Kidney glomerular epithelial cell (primary cell): Measurements from ENCODE around the gene EIF6.
"Not testable (repeated sequence)": the region's sequence is repeated elsewhere in the genome, so short reads cannot be mapped to it uniquely, and the experiment has no call there.

Experiments
- DNase-seq: peaks from one replicate; lab custom pipeline; 2025; lab: John Stamatoyannopoulos, UW

EIF6 gene

DNA sequence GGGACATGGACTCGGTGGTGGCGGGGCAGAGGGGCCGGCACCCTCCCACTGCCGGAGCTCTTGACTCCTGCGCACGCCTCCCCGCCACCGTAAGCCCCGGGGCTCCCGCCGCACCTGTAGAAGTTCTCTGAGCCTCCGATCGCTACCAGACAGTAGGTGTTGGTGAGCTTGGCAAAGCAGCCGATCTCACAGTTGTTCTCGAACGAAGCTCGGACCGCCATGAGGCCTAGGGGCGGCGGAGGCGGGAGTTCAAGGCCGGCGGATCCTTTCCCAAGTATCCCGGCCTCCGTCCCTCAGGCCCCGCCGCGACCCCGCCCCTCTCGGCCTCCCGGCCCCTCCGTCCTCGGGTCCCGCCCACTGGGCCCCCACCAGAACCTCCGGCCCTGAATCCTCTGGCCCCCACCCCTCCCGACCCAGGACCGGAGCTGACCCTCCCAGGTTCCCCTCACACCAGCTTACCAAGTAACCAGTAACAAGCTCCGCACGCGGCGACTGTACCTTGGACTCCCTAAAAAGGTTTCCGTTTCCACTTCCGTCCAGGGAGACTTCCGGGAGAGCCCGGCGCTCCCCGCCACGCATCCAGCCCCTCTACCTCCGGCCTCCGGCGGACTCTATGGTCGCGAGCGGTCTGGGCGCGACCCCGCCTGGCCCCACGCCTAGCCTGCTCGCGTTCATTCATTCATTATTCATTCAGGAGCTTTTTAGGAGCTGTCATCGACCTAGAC lies at the start of gene EIF6:
Gene EIF6 (minus strand): TSS at position 506 of the 725 bp plus-strand sequence. CDS start 285 bp downstream, at position 221.
- DNase-seq = peak; percentile 74

DNA sequence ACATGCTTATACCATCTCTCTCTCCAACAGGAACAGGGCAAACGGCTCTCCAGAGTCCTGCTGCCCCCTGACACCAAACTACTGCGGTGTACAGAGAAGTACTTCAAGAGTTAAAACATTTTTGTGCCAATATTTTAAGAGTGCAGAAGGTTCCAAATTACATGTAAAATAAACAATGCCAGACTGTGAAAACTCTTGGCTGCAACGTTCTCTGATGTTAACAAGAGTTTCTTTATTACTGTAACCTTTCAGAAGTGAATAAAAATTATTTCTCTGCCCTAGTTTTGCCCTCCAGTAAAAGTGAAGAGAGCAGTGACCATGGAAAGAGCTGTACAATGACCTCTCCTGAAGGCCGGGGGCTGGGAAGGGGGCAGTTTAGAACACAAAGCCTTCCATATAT lies 49.0 kb upstream of the EIF6 start:
- no peak for DNase-seq

DNA sequence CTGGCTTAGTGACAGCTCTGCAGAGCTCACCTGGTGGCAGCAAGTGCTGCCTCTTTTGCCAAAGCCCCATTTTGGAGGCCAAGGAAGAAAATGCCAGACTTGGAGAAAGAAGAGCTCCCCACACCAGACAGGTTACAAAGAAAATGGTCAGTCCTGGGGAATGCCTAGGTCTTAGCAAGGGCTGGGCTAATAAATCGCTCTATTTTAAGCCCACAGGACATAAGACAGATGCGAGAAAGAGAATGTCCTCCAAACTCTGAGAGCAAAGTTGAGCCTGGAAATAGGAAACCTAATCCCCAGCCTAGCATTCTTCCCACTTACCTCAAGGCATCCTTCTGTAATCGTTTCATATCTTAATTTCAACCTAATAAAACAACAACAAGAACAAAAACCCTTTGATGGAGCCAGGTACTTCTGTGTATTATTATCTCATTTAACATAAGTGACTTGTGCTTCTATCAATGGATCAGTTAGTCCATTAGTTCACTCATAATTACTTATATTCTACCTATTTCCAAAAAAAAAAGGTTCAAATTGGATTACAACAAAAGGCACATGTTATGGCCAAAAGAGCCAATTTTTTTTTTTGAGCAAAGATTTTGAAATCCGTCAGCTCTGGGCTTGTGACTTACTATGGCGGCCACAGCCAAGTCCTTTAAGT lies 48.1 kb upstream of the EIF6 start:
- DNase-seq = no peak

DNA sequence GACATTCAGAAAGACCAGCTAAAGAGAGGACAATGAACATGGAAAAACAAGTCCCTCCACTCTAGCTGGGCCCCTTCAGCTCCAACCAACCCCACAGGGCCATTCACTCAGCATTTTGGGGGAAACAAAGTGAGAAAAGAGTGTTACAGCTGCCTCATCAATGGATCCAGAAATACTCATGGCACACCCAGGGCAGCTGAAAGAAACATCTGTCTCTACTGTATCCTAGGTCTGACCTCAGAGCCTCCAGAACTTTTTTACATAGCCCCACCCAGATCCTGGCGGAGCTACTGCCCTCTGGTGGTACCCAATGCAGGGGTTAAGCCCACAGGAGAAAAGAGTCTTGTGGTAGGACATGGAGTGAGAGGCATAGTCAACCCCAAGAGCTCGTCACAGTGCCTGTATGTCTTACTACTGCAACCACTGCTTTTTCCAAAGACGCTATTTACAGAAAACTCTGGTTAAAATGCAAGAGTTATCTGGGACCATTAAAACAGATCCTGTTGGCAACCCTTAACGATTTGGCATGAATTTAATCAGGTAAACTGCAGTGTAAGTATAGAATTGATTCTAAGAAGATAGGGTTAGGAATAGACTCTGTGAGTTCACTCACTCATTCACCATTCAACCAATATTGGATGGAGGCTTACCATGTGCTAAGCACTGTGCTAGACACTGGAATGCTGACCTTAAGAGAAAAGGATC lies 45.0 kb upstream of the EIF6 start:
- no peak for DNase-seq

DNA sequence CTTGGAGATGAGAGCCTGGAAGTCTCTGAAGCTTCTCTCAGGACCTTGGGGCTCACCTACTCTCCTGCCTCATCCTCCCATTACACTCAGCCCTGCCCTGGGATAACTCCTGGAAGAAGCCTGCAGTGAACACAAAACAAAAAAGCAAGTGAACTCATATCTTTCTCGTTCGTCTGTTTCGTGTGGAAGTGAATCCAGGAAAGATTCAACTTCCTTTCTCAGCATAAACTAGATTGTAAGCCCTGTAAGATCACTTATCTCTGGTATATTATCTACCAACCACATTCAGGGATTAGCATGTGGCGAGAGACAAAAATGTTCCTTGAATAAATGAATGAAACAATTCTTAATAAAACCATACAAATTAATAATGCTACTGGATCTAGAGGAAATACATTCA lies 44.1 kb upstream of the EIF6 start:
- DNase-seq = no peak

DNA sequence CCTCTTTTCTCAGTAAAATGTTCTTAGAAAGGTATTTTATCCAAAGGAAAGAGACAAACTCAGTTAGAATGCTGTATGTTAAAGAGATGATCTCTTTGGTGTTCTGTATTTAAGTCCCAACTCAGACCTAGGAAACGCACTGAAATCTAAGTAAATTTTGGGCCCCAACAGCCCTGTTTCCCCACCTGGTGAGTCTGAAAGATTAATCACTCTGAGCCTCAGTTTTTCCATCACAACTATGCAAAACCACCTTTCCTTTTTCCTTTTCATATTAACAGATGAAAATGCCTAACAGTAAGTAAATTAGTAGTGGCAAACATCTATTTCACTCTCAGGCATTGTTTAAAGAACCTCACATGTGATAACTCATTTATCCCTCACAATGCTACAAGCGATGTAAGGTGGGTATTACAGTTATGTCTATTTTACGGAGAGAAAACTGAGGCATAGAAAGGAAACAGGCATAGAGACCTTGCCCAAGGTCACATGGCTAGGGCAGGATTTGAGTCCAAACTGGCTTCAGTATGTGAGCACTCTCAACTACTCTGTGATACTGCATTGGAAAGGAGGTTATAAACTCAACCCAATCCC lies 43.6 kb upstream of the EIF6 start:
- DNase-seq = no peak

DNA sequence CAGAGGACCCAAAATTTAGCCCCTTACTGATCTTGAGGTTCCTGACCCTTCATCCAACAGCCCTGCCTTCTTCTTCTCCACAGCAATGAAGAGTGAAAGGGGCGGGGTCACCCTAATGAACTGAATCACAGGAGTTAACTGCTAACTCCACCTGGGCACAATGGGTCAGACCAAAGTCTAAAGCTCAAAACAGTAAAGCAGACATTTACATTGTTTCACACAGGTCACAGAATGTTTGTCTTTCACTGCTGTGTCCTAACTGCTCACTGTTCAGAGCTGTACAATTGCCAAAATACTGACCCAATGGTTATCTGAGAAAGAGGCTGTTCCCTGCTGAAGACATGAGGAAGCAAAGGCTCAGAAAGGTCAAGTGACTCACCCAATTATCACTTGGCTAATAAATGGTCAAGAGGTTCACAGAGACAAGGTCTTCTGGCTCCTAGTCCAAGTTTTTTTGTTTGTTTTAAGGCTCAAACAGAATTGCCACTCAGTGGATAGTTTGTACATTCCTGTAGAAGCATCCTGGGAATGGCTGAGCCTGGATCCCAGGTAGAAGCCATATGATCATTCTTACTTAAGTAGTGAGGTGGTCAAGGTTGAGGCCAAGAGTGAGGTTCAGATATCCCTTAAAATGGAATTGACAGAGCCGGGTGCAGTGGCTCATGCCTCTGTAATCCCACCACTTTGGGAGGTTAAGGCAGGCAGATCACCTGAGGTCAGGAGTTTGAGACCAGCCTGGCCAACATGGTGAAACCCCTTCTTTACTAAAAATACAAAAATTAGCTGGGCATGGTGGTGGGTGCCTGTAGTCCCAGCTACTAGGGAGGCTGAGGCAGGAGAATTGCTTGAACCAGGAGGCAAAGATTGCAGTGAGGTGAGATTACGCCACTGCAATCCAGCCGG lies 42.8 kb upstream of the EIF6 start:
- peak; percentile 71 for DNase-seq

DNA sequence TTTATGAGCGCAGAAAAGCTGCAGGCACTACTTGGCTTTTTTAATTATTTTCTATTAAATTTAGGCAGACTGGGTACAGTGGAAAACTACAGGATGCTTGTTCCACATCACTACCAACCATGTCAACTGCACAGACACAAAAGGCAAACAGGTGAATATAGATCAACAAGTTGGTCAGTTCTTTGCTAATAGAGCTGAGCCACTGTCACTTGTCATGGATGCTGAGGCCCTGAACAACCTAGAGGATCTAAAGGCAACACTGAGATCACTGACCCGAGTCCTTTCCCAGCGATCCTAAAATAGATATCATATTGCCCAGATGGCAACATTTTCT lies 42.1 kb upstream of the EIF6 start:
- no peak for DNase-seq

DNA sequence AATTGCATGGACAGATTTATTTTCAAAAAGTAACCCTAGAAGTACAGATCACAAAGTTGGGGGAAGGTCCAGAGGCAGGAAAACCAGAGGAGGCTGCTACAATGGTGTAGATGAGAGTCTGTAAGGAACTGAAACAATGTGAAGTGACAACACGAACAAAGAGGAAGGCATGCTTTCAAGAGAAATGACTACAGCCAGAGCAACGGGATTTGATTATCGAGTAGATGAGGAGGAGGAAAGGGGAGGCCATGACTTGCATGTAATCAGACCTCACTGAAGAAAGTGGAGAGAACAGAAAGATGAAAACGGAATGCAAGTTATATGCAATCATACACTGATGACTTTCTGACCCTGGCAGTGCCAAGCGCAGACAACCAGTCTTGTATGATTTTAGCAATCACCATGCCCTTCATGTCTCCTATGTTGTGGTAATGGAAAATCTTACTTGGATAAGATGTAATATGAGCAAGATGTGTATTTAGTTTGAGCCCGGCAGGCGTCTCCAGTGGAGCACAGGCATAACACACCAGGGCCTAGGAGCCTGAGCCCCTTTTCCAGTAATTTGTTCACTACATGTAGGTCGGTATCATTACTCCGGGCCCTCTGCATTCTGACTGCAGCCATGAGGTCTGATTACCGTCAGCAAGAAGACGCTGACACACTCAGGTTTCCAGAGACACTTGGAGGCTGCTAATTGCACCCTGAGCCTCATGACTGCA lies 41.6 kb upstream of the EIF6 start:
- no peak for DNase-seq

DNA sequence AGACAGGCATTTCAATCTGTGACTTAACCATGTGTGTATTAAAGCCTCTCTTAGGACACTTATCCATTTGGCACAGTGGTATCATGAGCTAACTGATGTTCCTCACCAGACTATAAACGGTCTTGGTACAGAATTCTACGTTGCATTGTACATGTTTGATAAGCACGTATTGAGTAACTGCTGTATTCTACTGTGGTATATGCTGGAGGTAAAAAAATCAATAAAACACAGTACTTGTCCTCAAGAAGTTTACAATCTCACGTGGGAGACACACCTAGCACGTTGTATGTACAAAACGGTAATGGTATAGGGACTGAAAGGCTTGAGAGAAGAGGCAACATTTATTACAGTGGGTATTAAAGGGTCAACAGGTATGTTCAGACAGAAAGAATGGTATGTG lies 40.8 kb upstream of the EIF6 start:
- DNase-seq = no peak

DNA sequence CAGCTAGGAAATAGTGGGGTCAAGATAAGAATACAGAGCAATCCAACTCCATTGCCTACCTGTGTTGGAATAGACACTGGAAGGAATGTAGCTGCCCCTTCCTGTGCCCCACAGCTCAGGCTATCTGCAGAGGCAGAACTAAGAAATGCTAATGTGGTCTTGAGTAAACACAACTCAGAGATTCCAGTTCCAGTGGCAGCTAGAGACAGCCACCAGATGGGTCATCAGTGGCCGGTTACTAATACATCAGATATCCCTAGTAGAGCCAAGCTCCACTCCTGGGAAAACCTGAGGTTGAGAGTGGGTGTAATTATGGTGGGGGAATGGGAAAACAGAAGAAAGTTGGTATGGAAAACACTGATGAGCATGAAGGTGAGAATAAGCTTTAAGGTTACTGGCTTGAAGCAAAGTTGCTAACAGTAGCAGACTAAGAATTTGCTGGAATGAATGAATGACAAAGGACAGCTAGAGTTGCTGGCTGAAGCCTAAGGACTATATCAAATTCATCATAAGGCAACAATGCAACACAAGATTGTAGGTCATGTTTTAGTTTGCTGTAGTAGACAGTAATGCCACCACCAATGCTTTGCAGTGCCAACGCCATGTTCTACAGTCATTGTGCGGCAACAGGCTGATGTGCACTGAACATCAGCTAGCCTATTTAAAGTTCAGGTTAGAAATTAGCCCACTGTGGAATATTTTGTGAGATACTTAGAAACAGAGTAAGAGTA lies 36.0 kb upstream of the EIF6 start:
- peak; percentile 99 for DNase-seq

DNA sequence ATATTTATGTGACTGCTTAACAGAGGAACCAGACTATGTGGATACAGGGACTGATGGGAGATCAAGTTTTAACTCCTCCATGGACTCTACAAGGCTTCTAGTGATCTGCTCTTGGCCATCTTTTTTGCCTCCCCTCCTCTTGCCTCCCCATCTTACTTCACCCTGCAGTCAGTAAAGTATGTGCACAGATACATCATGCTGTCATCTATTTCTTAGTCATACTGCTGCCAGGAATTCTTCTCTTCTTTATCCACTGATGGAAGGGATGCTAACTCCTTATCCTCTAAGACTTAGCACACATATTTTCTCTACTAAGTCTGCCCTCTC lies 35.3 kb upstream of the EIF6 start:
- DNase-seq = peak; percentile 74

DNA sequence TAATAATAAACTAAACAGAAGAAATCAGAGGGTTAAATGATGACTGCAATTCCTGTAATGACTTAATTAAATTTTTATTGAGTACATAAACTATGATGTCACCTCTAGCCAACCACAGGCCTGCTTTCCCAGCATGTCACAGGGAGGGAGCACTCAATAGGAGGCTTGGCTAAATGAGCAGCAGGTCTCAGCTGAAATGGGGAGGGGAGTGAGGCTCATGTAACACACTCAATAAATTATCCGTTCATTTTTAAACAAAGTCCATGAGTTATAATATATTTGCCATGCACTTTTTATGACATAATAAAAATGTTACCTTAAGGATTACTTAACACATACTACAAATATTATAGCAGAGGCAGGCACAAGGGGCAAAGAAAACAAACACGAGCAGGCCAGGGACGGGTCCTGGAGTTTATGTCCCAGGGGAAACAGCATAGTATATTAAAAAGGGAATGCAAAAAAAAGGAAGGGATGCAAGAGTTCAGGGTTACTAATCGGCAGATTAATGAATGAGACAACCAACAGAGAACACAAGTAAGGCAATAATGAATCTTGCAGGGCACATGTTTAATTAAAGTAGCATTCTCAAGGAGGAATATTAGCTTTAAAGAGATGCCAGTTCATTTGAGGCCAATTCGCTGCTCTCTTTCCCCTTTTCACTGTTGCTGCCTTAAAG lies 34.8 kb upstream of the EIF6 start:
- peak; percentile 89 for DNase-seq

DNA sequence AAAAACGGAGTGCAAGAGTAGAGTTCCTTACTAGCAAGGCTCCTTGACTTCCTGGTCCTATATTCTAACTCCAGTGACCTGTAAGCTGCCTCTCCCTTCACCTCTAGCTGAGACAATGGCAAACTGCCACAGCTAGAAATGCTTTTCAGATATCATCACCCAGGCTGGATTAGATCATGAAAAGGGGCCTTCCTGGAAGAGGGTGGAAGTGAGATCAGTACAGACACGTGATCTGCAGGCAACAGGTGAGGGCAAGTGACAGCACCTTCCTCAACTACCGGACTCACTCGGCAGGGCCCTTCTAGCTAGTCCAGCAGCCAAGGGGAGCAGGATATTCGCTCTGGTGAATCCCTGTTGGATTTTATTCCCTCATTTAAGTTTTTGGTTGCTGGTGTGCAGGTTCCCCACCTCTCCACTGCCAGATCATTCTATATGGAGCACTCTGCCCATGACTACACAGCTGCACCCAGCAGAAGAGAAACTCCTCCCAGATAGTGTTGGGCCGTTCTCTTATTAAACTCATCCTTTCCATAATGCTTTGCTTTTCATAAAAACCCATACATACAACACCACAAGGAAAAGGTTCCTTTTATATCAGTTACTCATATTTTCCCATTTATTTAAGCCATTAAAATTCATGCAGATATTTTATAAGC lies 34.1 kb upstream of the EIF6 start:
- DNase-seq = peak; percentile 95

DNA sequence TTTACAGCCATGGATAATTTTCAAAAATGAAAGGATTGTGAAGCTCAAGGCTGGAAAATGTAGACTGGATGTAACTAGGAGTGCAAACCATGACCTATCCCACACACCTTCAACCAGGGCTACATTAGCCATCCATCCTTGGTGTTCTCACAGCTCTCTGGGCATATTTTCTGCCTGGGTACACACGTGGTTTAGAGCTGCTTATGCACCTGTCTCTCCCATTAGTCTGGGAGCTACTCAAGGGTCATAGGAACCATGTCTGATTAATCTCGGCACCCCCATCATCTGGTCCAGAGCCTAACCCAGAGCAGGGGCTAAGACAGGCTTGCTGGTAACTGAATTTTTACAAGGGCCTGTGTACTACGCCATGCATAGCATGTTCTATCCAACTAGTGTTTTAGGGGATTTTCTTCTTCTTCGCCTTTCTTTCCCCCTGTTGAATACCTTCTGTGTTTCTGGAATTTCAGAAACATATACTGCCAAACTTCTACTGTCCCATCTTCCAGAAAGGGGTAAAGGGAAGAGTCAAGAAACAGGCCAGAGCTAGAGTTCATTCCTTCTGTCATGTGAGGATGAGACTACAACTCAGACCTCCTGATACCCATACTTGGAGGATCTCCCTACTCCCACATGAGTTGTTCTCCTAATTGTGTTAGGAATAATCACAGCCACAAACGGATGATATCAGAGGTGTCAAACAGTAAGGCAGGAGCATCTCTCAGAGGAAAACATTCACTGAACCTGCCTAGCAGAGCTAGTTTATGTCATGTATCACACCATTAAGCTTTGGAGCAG lies 33.0 kb upstream of the EIF6 start:
- peak; percentile 31 for DNase-seq

DNA sequence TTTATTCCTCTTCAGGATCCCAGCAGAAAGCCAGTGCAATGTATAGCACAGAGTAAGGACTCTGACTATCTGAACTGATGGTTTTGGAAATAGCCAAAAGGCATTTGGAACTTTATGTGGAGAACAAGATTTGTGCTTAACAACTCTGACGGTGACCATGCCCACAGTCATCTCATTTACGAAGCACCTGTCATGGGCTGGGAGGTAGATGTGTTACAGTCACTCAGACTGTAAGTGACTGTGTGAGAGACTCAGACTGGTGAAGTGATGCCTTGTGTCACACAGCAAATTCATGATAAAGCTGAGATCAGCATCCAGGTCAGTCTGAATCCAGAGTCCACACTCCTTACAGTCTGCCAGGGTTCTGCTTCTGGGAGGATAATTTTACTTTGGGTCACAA lies 31.5 kb upstream of the EIF6 start:
- DNase-seq = no peak

DNA sequence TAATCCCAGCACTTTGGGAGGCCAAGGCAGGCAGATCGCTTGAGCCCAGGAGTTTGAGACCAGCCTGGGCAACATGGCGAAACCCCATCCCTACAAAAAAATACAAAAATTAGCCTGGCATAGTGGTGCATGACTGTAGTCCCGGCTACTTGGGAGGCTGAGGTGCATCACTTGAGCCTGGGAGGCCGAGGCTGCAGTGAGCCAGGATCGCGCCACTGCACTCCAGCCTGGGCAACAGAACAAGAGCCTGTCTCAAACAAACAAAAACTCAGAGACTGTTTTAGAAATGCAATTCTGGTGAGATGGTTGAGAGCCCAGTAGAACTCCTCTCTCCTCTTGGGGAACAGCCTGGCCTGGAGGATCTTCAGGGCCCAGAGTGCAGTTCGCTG lies 31.1 kb upstream of the EIF6 start:
- not testable (repeated sequence) for DNase-seq

DNA sequence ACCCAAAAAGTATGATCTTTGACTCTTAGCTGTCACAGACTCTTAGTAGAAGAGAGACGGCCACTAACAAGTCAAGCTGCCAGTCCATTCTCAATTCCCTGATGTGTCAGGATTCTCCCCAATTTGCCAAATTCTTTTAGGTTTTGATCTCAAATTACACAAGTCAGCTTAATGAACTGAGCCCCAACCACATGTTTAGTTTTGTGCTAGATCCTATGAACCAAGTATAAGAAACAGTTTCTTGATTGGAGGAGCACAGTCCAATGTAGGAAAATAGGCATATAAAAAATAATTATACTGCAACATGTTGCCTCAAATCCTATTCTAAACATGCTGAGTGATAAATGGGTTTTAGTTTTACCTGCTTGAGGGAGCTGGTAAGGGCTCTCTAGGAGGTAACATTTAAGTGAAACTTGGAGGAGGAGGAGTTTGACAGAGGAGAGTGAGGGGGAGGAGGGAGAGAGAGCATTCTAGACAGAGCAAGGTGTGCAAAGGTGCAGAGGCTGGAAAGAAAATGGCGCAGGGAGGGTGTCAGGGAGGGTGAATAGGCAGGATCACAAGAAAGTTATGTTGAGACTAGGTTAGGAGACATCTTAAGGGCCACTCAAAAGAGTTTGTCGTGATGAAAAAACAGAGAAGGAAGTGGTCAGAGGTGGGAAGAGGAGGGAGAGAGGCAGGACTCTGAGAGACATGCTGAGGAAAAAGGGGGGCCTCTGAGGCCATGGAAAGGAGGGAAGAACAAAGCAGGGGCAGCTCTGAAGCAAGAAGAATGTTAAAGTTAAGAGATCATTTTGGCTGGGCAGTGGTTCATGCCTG lies 30.5 kb upstream of the EIF6 start:
- no peak for DNase-seq
